AG09309 (cell line): ENCODE measurements around the gene YJU2.
A peak's percentile ranks its signal among the peaks of the same experiment; 100 is the strongest.
"Not testable (repeated sequence)": the region's sequence is repeated elsewhere in the genome, so short reads cannot be mapped to it uniquely, and the experiment has no call there.

Experiments
- DNase-seq: peaks from one replicate; pipeline ENCODE4 v3.0.0-alpha.2; 2010; ENCODE audit warnings: low read depth
- H3K4me3 ChIP-seq: 2 replicates; pipeline ENCODE4 v1.5.1; 2011; ENCODE audit warnings: mild to moderate bottlenecking, low read depth, low read length, moderate library complexity; ENCODE audit not compliant: control insufficient read depth
- CTCF ChIP-seq: IDR thresholded peaks from 2 replicates; pipeline ENCODE4 v1.5.1; 2011; ENCODE audit warnings: mild to moderate bottlenecking, low read depth, low read length, inconsistent platforms; ENCODE audit not compliant: insufficient read depth, control insufficient read depth; ENCODE audit errors: missing control alignments

Gene YJU2

GRCh38 chr19:4228765-4229178 lies 18.1 kb upstream of the YJU2 start:
- H3K4me3 ChIP-seq, result no peak overlapping the region
- DNase-seq, result no peak
- no peak for TF ChIP-seq CTCF

GRCh38 chr19:4229179-4229931 lies 17.5 kb upstream of the YJU2 start, which contains the start of gene EBI3:
TSS of gene EBI3 (plus strand) at chr19:4229523. CDS start at chr19:4229551, 28 bp downstream.
- no peak for DNase-seq
- no peak within 1 kb of the TSS for H3K4me3 ChIP-seq
- no peak for TF ChIP-seq CTCF

GRCh38 chr19:4230237-4230636 lies 16.6 kb upstream of the YJU2 start:
- not testable (repeated sequence) for H3K4me3 ChIP-seq, DNase-seq

- DNase-seq, H3K4me3 ChIP-seq: not testable (repeated sequence)
Measured at GRCh38 chr19:4231521-4231920, 15.4 kb upstream of the YJU2 start.

- H3K4me3 ChIP-seq, DNase-seq: not testable (repeated sequence)
Measured at GRCh38 chr19:4232139-4232538, 14.7 kb upstream of the YJU2 start.

GRCh38 chr19:4232614-4233281 lies 14.1 kb upstream of the YJU2 start:
- no peak for TF ChIP-seq CTCF
- no peak overlapping the region for H3K4me3 ChIP-seq
- no peak for DNase-seq

- peak; percentile 78 for TF ChIP-seq CTCF
- no peak overlapping the region for H3K4me3 ChIP-seq
- DNase-seq, result no peak
Measured at GRCh38 chr19:4233282-4233853, 13.5 kb upstream of the YJU2 start.

GRCh38 chr19:4234142-4234861 lies 12.6 kb upstream of the YJU2 start:
- no peak for TF ChIP-seq CTCF
- H3K4me3 ChIP-seq, result no peak overlapping the region
- no peak for DNase-seq
